ENCODE results near the gene GSDMA.

DNA sequence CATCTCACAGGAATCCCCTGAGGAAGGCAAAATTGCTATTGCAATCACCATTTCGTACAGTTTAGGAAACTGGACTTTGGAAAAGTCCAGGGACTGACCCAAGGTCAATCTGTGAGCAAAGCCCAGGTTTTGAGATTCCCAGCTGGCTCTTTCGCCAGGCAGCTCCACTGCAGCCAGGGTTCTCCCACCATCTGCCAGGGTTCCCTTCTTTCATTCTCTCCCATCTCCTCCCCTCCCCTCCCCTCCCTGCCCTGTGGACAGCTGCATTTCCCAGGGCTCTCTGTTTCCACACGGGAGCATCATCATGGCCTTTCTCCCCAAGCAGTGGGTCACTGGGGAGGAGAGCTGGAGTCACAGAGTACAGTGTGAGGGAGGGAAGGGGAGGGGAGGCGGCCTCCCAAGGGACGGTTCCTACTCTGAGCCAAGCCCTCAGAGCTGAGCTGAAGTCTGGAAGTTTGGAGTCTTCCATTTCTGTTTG, 11.9 kb upstream of the GSDMA start:
- TF ChIP-seq, protein P1, sequence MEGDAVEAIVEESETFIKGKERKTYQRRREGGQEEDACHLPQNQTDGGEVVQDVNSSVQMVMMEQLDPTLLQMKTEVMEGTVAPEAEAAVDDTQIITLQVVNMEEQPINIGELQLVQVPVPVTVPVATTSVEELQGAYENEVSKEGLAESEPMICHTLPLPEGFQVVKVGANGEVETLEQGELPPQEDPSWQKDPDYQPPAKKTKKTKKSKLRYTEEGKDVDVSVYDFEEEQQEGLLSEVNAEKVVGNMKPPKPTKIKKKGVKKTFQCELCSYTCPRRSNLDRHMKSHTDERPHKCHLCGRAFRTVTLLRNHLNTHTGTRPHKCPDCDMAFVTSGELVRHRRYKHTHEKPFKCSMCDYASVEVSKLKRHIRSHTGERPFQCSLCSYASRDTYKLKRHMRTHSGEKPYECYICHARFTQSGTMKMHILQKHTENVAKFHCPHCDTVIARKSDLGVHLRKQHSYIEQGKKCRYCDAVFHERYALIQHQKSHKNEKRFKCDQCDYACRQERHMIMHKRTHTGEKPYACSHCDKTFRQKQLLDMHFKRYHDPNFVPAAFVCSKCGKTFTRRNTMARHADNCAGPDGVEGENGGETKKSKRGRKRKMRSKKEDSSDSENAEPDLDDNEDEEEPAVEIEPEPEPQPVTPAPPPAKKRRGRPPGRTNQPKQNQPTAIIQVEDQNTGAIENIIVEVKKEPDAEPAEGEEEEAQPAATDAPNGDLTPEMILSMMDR (IDR thresholded peaks at IDR 0.05): no peak
- TF ChIP-seq POLR2A (IDR thresholded peaks at IDR 0.05) (no peak), POLR2AphosphoS5 (IDR thresholded peaks at IDR 0.05) (no peak)
